ENCODE data around the gene POLG.

POLG gene

GRCh38 chr15:89334510-89335297 is at the start of gene POLG:
TSS of gene POLG (minus strand) at chr15:89334824. CDS start at chr15:89333754, 1,070 bp downstream.
- TF ChIP-seq CTCF (IDR thresholded peaks at IDR 0.05; ENCODE audit: control extremely low read depth, extremely low read depth, low read depth, missing control alignments): no peak
- peak; percentile 98 for DNase-seq (ENCODE audit: extremely low spot score)
- POLR2A ChIA-PET: no interaction called here
- CTCF ChIA-PET: interaction anchor here (1.1 to 7.7 kb wide), 5 partner anchors 24 to 138 kb away, joined by 3 to 71 read pairs (median 5); no protein-coding TSS in a partner anchor

GRCh38 chr15:89384176-89384604 is 49.6 kb upstream of the POLG start:
- ChIA-PET CTCF (interaction anchor here (1.1 to 3.4 kb wide), 4 partner anchors 9 to 26 kb away, joined by 3 to 11 read pairs (median 4); no protein-coding TSS in a partner anchor), POLR2A (no interaction called here)
- no peak for DNase-seq (ENCODE audit: extremely low spot score)
- TF ChIP-seq CTCF (IDR thresholded peaks at IDR 0.05; ENCODE audit: control extremely low read depth, extremely low read depth, low read depth, missing control alignments): no peak

- POLR2A ChIA-PET: no interaction called here
- CTCF ChIA-PET: interaction anchor here (1.1 to 1.6 kb wide), 4 partner anchors 9 to 89 kb away, joined by 3 to 5 read pairs (median 4); no protein-coding TSS in a partner anchor
- no peak for TF ChIP-seq CTCF (IDR thresholded peaks at IDR 0.05; ENCODE audit: control extremely low read depth, extremely low read depth, low read depth, missing control alignments)
- no peak for DNase-seq (ENCODE audit: extremely low spot score)
Measured at GRCh38 chr15:89383365-89384175, 48.9 kb upstream of the POLG start.

- DNase-seq (ENCODE audit: extremely low spot score): no peak
- CTCF ChIA-PET: interaction anchor here (1.4 to 8.7 kb wide), 3 partner anchors 16 to 90 kb away, joined by 3 to 82 read pairs (median 5); no protein-coding TSS in a partner anchor
- TF ChIP-seq CTCF (IDR thresholded peaks at IDR 0.05; ENCODE audit: control extremely low read depth, extremely low read depth, low read depth, missing control alignments): no peak
- POLR2A ChIA-PET: no interaction called here
Measured at GRCh38 chr15:89381888-89382686, 47.5 kb upstream of the POLG start.

GRCh38 chr15:89381331-89381730 is 46.7 kb upstream of the POLG start:
- TF ChIP-seq CTCF (IDR thresholded peaks at IDR 0.05; ENCODE audit: control extremely low read depth, extremely low read depth, low read depth, missing control alignments): no peak
- POLR2A ChIA-PET: no interaction called here
- CTCF ChIA-PET: interaction anchor here (8.7 kb wide), 1 partner anchor 23 kb away, joined by 82 read pairs; no protein-coding TSS in a partner anchor
- no peak for DNase-seq (ENCODE audit: extremely low spot score)

All from GM10248 (cell line).